Measurements from ENCODE around the gene FCRLB. TPM values are rescaled to one million over a fixed set of nuclear protein-coding genes. Genes with fewer than 3 reads are reported as not detected.

The FCRLB gene
- total and polyA plus RNA-seq, 9 of the 15 experiments (the other 6 are each of a cell fraction or from before 2014, with no cell fraction given) = 0.20 to 4.6 (median 1.3) TPM

DNA sequence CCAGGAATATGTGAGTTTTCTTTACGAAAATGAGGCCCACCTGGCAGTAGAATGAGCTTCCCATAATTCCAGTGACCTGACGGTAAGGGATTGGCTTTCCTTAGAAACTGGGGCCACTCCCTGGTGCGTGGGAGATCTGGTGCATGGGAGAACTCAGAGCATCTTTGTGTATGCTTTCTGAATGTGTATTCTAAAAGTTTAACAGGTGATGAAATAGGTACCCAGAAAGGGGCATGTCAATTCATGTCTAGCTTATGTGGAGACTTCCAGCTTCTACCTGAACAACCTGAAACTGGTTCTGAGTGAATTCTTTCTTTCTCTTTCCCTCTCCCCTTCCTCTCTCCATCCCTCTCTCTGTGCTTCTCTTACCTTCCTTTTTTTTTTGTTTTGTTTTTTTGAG is 29.5 kb upstream of the FCRLB start:
- POLR2A ChIA-PET = interaction anchor here (0.9 to 2.1 kb wide), 2 partner anchors 13 to 17 kb away, joined by 3 to 5 read pairs; no protein-coding TSS in a partner anchor
- Histone ChIP-seq H2AFZ (ENCODE audit: low read depth, low read length) (0 out of 2 replicates have a peak overlapping the region, but pooled peaks have one; percentile 4), H3K9me3 (replicated peaks; ENCODE audit: control insufficient read depth, insufficient read depth, low read depth, low read length) (no peaks in the 10 kb centered on the region), H3K9me1 (ENCODE audit: control insufficient read depth, insufficient read depth, low read length) (no peaks in the 10 kb centered on the region), H3K4me1 (replicated peaks in 1 of 2; ENCODE audit: control insufficient read depth in 2 of 2, insufficient read depth in 2 of 2, low read length in 2 of 2) (peaks cover 5 to 9% of the 10 kb centered on the region in 2 experiments; a peak in 3 of 5 replicates), H3K79me2 (ENCODE audit: control insufficient read depth, insufficient read depth, low read length) (no peaks in the 10 kb centered on the region), H3K27me3 (ENCODE audit: control insufficient read depth in 2 of 2, insufficient read depth in 2 of 2, low read length in 2 of 2) (no peaks in the 10 kb centered on the region), H3K27ac (ENCODE audit: extremely low read depth, low read depth, low read length) (no peak overlapping the region), H3K4me2 (ENCODE audit: insufficient read depth, low read length) (no peak overlapping the region), H3K36me3 (ENCODE audit: control insufficient read depth, insufficient read depth, low read length) (no peaks in the 10 kb centered on the region), H4K20me1 (replicated peaks; ENCODE audit: control insufficient read depth, insufficient read depth, low read length) (no peaks in the 10 kb centered on the region), H3K4me3 (no peak overlapping the region), H3K9ac (ENCODE audit: insufficient read depth in 1 of 2, low read depth in 2 of 2, low read length in 2 of 2) (no peak overlapping the region)
- DNase-seq (ENCODE audit: extremely low read depth in 1 of 4, low spot score in 3 of 4) = no peak
- BruUV-seq (replicated peaks) = no TSS peak
- 40% methylated on average over 3 of the region's 3 CpGs for WGBS (ENCODE audit: insufficient coverage, low coverage, missing lambda C conversion rate)
- intact Hi-C loops (cut with micrococcal nuclease) = no loop called here
- TF ChIP-seq, protein P1, sequence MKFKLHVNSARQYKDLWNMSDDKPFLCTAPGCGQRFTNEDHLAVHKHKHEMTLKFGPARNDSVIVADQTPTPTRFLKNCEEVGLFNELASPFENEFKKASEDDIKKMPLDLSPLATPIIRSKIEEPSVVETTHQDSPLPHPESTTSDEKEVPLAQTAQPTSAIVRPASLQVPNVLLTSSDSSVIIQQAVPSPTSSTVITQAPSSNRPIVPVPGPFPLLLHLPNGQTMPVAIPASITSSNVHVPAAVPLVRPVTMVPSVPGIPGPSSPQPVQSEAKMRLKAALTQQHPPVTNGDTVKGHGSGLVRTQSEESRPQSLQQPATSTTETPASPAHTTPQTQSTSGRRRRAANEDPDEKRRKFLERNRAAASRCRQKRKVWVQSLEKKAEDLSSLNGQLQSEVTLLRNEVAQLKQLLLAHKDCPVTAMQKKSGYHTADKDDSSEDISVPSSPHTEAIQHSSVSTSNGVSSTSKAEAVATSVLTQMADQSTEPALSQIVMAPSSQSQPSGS (CRISPR knock-in tag; IDR thresholded peaks at IDR 0.05) = no peak
- no peak for TF ChIP-seq ZNF76 (CRISPR knock-in tag; IDR thresholded peaks at IDR 0.05; ENCODE audit: borderline replicate concordance)
- TF ChIP-seq, protein P2, sequence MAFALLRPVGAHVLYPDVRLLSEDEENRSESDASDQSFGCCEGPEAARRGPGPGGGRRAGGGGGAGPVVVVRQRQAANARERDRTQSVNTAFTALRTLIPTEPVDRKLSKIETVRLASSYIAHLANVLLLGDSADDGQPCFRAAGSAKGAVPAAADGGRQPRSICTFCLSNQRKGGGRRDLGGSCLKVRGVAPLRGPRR (CRISPR knock-in tag; IDR thresholded peaks at IDR 0.05) = no peak
- TF ChIP-seq ZNF263 (CRISPR knock-in tag; IDR thresholded peaks at IDR 0.05; ENCODE audit: borderline replicate concordance) = no peak
- TF ChIP-seq HSF4 (CRISPR knock-in tag; IDR thresholded peaks at IDR 0.05; ENCODE audit: borderline replicate concordance) = no peak
- no peak for TF ChIP-seq ZNF696 (CRISPR knock-in tag; conservative IDR thresholded peaks at IDR 0.05)
- no peak for TF ChIP-seq PTTG1 (tag; IDR thresholded peaks at IDR 0.05; ENCODE audit: low read depth)
- TF ChIP-seq HDAC6 (IDR thresholded peaks at IDR 0.05; ENCODE audit: low read depth, low read length) = no peak
- no peak for TF ChIP-seq CC2D1A (IDR thresholded peaks at IDR 0.05)
- no peak for TF ChIP-seq CSDE1 (IDR thresholded peaks at IDR 0.05)
- TF ChIP-seq ZNF311 (CRISPR knock-in tag; IDR thresholded peaks at IDR 0.05) = no peak
- no peak for ATAC-seq
- no peak for FAIRE-seq
- CTCF ChIA-PET (ENCODE audit: low intra/inter-chr PET ratio) = no interaction called here
- in situ Hi-C loops (cut with MboI) = no loop called here

Data from K562 (cell line).